Putamen (tissue), 1 donor: ENCODE results near the gene MYO1H.
"Not testable (repeated sequence)": the region's sequence is repeated elsewhere in the genome, so short reads cannot be mapped to it uniquely, and the experiment has no call there.

ENCODE experiments used
- DNase-seq: peaks from one replicate; pipeline ENCODE4 v3.0.0-alpha.2; 2016; ENCODE audit warnings: low spot score

Gene MYO1H

GRCh38 chr12:109421355-109422087 is 73.8 kb downstream of the MYO1H start:
- DNase-seq: no peak

- DNase-seq: no peak
Measured at GRCh38 chr12:109422251-109422650, 74.6 kb downstream of the MYO1H start.

GRCh38 chr12:109423392-109423791 is 75.7 kb downstream of the MYO1H start:
- no peak for DNase-seq

GRCh38 chr12:109428037-109428629 is 80.4 kb downstream of the MYO1H start:
- peak; percentile 77 for DNase-seq

GRCh38 chr12:109428804-109429203 is 81.1 kb downstream of the MYO1H start:
- DNase-seq: not testable (repeated sequence)

- no peak for DNase-seq
Measured at GRCh38 chr12:109430244-109430643, 82.5 kb downstream of the MYO1H start.

- DNase-seq: no peak
Measured at GRCh38 chr12:109432431-109432830, 84.7 kb downstream of the MYO1H start.

GRCh38 chr12:109432842-109433304 is 85.2 kb downstream of the MYO1H start:
- peak; percentile 16 for DNase-seq

GRCh38 chr12:109433618-109434017 is 85.9 kb downstream of the MYO1H start:
- DNase-seq: no peak

GRCh38 chr12:109434582-109434981 is 86.9 kb downstream of the MYO1H start:
- no peak for DNase-seq

GRCh38 chr12:109435428-109436187 is 87.9 kb downstream of the MYO1H start:
- no peak for DNase-seq

- DNase-seq: no peak
Measured at GRCh38 chr12:109436188-109436560, 88.5 kb downstream of the MYO1H start.

GRCh38 chr12:109439181-109439580 is 91.5 kb downstream of the MYO1H start:
- no peak for DNase-seq

GRCh38 chr12:109439951-109440350 is 92.3 kb downstream of the MYO1H start:
- DNase-seq: not testable (repeated sequence)

- DNase-seq: no peak
Measured at GRCh38 chr12:109440851-109441490, 93.3 kb downstream of the MYO1H start.

- DNase-seq: no peak
Measured at GRCh38 chr12:109443794-109444193, 96.1 kb downstream of the MYO1H start.

GRCh38 chr12:109444259-109444658 is 96.6 kb downstream of the MYO1H start:
- no peak for DNase-seq

GRCh38 chr12:109445191-109445609 is 97.5 kb downstream of the MYO1H start:
- DNase-seq: no peak

- DNase-seq: no peak
Measured at GRCh38 chr12:109446869-109447268, 99.2 kb downstream of the MYO1H start.

GRCh38 chr12:109447482-109447881 is 99.8 kb downstream of the MYO1H start:
- no peak for DNase-seq

GRCh38 chr12:109448272-109448671 is 100.6 kb downstream of the MYO1H start:
- DNase-seq: no peak

- no peak for DNase-seq
Measured at GRCh38 chr12:109448707-109449390, 101.1 kb downstream of the MYO1H start.
